Smooth muscle cell (in vitro differentiated cells): ENCODE results near the gene ACYP2. TPM values are rescaled to one million over a fixed set of nuclear protein-coding genes. Genes with fewer than 3 reads are reported as not detected.

ENCODE experiments used
- DNase-seq: peaks from one replicate; lab custom pipeline; 2025; ENCODE audit not compliant: unreplicated experiment; lab: John Stamatoyannopoulos, UW
- H2AFZ ChIP-seq: fragments of 200-600 bp; sonication (generic); 2 replicates; pipeline ENCODE4 v1.6.0; 2016; ENCODE audit warnings: antibody characterized with exemption, low read depth, mild to moderate bottlenecking
- H3F3A ChIP-seq: fragments of 200-600 bp; sonication (generic); 2 replicates; pipeline ENCODE4 v1.6.0; 2017; ENCODE audit warnings: antibody characterized with exemption, low read depth
- H3K27ac ChIP-seq: fragments of 200-600 bp; sonication (generic); 2 replicates; pipeline ENCODE4 v1.5.1; 2016; ENCODE audit warnings: low read depth, mild to moderate bottlenecking
- H3K27me3 ChIP-seq: fragments of 200-600 bp; sonication (generic); 2 replicates; pipeline ENCODE4 v1.6.1; 2016; ENCODE audit warnings: low read depth, mild to moderate bottlenecking
- H3K36me3 ChIP-seq: fragments of 200-600 bp; sonication (generic); 2 replicates; pipeline ENCODE4 v1.5.1; 2016; ENCODE audit warnings: low read depth
- H3K4me1 ChIP-seq: fragments of 200-600 bp; sonication (generic); 2 replicates; pipeline ENCODE4 v1.5.1; 2016; ENCODE audit warnings: low read depth
- H3K4me2 ChIP-seq: fragments of 200-600 bp; sonication (generic); 2 replicates; pipeline ENCODE4 v1.6.0; 2016; ENCODE audit warnings: mild to moderate bottlenecking
- H3K4me3 ChIP-seq: fragments of 200-600 bp; sonication (generic); 2 replicates; pipeline ENCODE4 v1.5.1; 2016; ENCODE audit warnings: mild to moderate bottlenecking
- H3K79me2 ChIP-seq: fragments of 200-600 bp; sonication (generic); 2 replicates; pipeline ENCODE4 v1.6.0; 2016; ENCODE audit warnings: low read depth, mild to moderate bottlenecking
- H3K9ac ChIP-seq: fragments of 200-600 bp; sonication (generic); 2 replicates; pipeline ENCODE4 v1.6.0; 2016; ENCODE audit warnings: low read depth
- H3K9me3 ChIP-seq: fragments of 200-600 bp; sonication (generic); replicated peaks from 2 replicates; pipeline ENCODE4 v1.5.1; 2016; ENCODE audit warnings: low read depth
- H4K20me1 ChIP-seq: fragments of 200-600 bp; sonication (generic); 2 replicates; pipeline ENCODE4 v1.6.0; 2016; ENCODE audit warnings: low read depth
- WGBS: methylation state at CpG from one replicate; pipeline ENCODE4 v1.1.7; 2016; ENCODE audit warnings: low lambda C conversion rate; 5-methylcytosine and 5-hydroxymethylcytosine counted together
- polyA plus RNA-seq: library from polyadenylated mRNA; unstranded; fragments of >200 nt; fragmentation: Nextera tagmentation; extraction: Ambion mirVana; gene quantifications from 2 replicates; pipeline ENCODE4 v1.2.1, GENCODE V29; 2016
- total RNA-seq: library from RNA; depleted of rRNA; stranded (reverse); fragments of >200 nt; gene quantifications from 2 replicates; pipeline ENCODE4 v1.2.3, GENCODE V29; 2014
- TF ChIP-seq, protein P1 (sequence below): fragments of 200-600 bp; sonication (generic); IDR thresholded peaks from 2 replicates; pipeline ENCODE4 v1.5.1; 2017; ENCODE audit warnings: borderline replicate concordance, mild to moderate bottlenecking, antibody characterized with exemption; ENCODE audit not compliant: insufficient read depth, poor library complexity, severe bottlenecking

The ACYP2 gene
- total and polyA plus RNA-seq, 2 experiments from 2014 or later, result 12.1 to 18.6 TPM

DNA sequence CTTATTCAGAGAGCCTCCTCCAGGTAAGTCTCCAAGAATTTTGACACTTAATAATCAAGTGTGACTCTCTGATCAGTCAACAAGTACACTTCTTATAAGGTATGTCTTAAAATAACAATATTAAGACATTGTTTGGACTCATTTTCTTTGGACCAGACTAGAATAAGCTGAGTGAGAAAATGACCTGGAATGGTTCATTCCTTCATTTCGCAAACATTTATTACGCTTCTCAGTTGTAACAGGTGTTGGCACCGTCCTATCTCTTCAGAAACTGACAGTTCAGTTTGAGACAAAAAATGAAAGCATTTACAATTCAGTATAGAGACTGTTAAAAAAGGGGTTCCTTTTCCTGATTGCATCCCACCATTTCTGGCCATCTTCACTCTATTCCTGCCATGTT is 94.0 kb downstream of the ACYP2 start:
- Histone ChIP-seq H3F3A (peaks cover 8% of the 10 kb centered on the region), H3K79me2 (no peaks in the 10 kb centered on the region), H3K9ac (no peak overlapping the region), H3K4me1 (peaks cover 20% of the 10 kb centered on the region), H3K4me3 (no peak overlapping the region), H2AFZ (no peak overlapping the region), H4K20me1 (no peaks in the 10 kb centered on the region), H3K36me3 (no peaks in the 10 kb centered on the region), H3K27ac (no peak overlapping the region), H3K27me3 (no peaks in the 10 kb centered on the region), H3K9me3 (no peaks in the 10 kb centered on the region), H3K4me2 (peak overlapping the region; percentile 78)
- TF ChIP-seq, protein P1, sequence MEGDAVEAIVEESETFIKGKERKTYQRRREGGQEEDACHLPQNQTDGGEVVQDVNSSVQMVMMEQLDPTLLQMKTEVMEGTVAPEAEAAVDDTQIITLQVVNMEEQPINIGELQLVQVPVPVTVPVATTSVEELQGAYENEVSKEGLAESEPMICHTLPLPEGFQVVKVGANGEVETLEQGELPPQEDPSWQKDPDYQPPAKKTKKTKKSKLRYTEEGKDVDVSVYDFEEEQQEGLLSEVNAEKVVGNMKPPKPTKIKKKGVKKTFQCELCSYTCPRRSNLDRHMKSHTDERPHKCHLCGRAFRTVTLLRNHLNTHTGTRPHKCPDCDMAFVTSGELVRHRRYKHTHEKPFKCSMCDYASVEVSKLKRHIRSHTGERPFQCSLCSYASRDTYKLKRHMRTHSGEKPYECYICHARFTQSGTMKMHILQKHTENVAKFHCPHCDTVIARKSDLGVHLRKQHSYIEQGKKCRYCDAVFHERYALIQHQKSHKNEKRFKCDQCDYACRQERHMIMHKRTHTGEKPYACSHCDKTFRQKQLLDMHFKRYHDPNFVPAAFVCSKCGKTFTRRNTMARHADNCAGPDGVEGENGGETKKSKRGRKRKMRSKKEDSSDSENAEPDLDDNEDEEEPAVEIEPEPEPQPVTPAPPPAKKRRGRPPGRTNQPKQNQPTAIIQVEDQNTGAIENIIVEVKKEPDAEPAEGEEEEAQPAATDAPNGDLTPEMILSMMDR, result no peak
- WGBS, result 98% methylated on average over 3 of the region's 3 CpGs
- no peak for DNase-seq

DNA sequence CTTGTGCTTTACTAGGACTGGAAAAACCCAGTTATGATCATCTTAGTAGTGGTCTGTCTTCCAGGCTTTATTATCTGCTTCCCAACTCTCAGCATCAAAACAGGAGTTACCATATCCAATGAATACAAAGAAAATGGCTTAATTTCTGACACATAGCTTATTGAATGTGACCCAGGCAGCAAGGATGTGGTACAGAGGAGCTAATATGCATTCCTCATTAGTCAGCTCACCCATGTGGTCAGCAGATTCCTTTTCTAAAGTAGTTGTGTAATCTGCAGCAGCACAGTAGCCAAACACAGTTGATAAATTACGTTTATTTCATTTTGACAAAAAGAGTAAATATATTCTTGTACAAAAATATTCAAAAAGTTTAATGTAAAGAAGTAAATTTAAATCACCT is 97.0 kb downstream of the ACYP2 start:
- Histone ChIP-seq H3K4me1 (peaks cover 16% of the 10 kb centered on the region), H3K9ac (no peak overlapping the region), H3K27me3 (no peaks in the 10 kb centered on the region), H3K79me2 (no peaks in the 10 kb centered on the region), H4K20me1 (no peaks in the 10 kb centered on the region), H2AFZ (no peak overlapping the region), H3K27ac (peak overlapping the region; percentile 41), H3K9me3 (no peaks in the 10 kb centered on the region), H3F3A (peaks cover 8% of the 10 kb centered on the region), H3K36me3 (no peaks in the 10 kb centered on the region), H3K4me3 (no peak overlapping the region), H3K4me2 (peak overlapping the region; percentile 3)
- WGBS, result 11% methylated on average over 1 of the region's 1 CpG
- TF ChIP-seq, protein P1, result no peak
- no peak for DNase-seq

DNA sequence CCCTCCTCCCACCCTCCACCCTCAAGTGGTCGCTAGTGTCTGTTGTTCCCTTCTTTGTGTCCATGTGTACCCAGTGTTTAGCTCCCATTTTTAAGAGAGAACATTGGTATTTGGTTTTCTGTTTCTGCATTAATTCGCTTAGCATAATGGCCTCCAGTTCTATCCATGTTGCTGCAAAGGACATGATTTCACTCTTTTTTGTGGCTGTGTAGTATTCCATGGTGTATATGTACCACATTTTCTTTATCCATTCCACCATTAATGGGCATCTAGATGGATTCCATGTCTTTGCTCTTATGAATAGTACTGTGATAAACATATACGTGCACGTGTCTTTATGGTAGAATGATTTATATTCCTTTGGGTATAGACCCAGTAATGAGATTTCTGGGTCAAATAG is 97.7 kb downstream of the ACYP2 start:
- Histone ChIP-seq H3K4me1 (peaks cover 10% of the 10 kb centered on the region), H3K27me3 (no peaks in the 10 kb centered on the region), H3F3A (peaks cover 1% of the 10 kb centered on the region), H2AFZ (no peak overlapping the region), H3K9me3 (no peaks in the 10 kb centered on the region), H3K4me3 (no peak overlapping the region), H3K4me2 (no peak overlapping the region), H4K20me1 (no peaks in the 10 kb centered on the region), H3K27ac (peak overlapping the region; percentile 41), H3K9ac (no peak overlapping the region), H3K36me3 (no peaks in the 10 kb centered on the region), H3K79me2 (no peaks in the 10 kb centered on the region)
- DNase-seq, result no peak
- TF ChIP-seq, protein P1, result no peak
- WGBS, result 95% methylated on average over 4 of the region's 4 CpGs

DNA sequence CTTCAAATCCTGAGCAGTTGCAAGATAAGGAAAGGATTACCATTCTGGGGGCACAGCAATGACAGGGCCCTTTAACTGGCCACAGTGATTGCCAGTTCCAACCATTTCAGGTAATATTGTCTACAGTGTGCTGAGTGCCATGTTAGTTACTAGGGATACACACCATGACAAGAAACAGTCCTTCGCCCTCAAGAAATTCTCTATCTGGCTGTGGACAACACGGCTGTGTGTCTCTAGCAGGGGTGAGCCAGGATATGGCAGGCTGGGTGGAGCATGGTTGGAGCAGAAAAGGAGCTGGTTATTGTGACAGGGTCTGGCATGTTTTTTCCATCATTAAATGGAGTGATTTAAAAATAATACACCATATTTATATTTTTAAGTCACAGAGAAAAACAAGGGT is 109.6 kb downstream of the ACYP2 start:
- no peak overlapping the region for H3K4me2 ChIP-seq
- TF ChIP-seq, protein P1, result no peak
- WGBS, result 56% methylated on average over 2 of the region's 2 CpGs

More for the DNA sequence above, 109.6 kb downstream of the ACYP2 start:
- H3F3A ChIP-seq, result no peaks in the 10 kb centered on the region
- H3K9ac ChIP-seq, result no peak overlapping the region
- no peaks in the 10 kb centered on the region for H3K36me3 ChIP-seq
- H3K9me3 ChIP-seq, result no peaks in the 10 kb centered on the region
- no peak for DNase-seq
- no peak overlapping the region for H3K4me3 ChIP-seq
- H3K4me1 ChIP-seq, result no peaks in the 10 kb centered on the region
- H3K27me3 ChIP-seq, result no peaks in the 10 kb centered on the region
- no peak overlapping the region for H2AFZ ChIP-seq
- no peak overlapping the region for H3K27ac ChIP-seq
- H3K79me2 ChIP-seq, result no peaks in the 10 kb centered on the region
- H4K20me1 ChIP-seq, result no peaks in the 10 kb centered on the region
